Measurements from ENCODE around the gene LCN15. TPM values are rescaled to one million over a fixed set of nuclear protein-coding genes. Genes with fewer than 3 reads are reported as not detected.

The LCN15 gene
- total RNA-seq, 2 experiments from 2014 or later, result not detected

DNA sequence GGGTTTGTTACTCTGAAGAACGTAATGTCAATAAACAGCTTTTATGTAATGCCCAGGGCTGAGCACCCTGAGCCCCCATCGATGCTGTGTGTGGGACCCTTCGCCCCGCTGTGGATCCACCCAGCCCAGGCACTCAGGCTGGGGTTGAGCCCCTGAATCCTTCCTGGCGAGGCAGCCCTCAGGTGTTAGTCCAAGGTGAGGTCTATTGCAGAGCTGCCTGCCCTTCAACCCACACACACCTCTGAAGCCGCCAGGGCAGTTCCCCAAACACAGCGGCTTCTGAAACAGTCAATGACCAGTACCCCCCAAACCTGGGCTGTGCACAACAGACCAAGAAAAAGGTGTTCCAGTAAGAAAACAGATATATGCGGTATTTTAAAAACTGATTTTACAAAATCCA, 40.3 kb downstream of the LCN15 start:
- ChIA-PET POLR2A (no interaction called here), CTCF (ENCODE audit: unreplicated experiment) (interaction anchor here (0.5 kb wide), 1 partner anchor 33 kb away, joined by 3 read pairs; no protein-coding TSS in a partner anchor)
- H3K36me3 ChIP-seq (ENCODE audit: insufficient read depth, low read length), result peaks cover 64% of the 10 kb centered on the region
- peaks cover 27% of the 10 kb centered on the region for H4K20me1 ChIP-seq (ENCODE audit: insufficient read depth, low read length)
- no peak for DNase-seq (ENCODE audit: low spot score)
- TF ChIP-seq EZH2phosphoT487 (IDR thresholded peaks at IDR 0.05; ENCODE audit: borderline replicate concordance, low read depth, low read length), result no peak
- TF ChIP-seq, protein P1, sequence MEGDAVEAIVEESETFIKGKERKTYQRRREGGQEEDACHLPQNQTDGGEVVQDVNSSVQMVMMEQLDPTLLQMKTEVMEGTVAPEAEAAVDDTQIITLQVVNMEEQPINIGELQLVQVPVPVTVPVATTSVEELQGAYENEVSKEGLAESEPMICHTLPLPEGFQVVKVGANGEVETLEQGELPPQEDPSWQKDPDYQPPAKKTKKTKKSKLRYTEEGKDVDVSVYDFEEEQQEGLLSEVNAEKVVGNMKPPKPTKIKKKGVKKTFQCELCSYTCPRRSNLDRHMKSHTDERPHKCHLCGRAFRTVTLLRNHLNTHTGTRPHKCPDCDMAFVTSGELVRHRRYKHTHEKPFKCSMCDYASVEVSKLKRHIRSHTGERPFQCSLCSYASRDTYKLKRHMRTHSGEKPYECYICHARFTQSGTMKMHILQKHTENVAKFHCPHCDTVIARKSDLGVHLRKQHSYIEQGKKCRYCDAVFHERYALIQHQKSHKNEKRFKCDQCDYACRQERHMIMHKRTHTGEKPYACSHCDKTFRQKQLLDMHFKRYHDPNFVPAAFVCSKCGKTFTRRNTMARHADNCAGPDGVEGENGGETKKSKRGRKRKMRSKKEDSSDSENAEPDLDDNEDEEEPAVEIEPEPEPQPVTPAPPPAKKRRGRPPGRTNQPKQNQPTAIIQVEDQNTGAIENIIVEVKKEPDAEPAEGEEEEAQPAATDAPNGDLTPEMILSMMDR (conservative IDR thresholded peaks at IDR 0.05; ENCODE audit: low read length), result no peak
- H3K27ac ChIP-seq (ENCODE audit: low read depth, low read length, poor library complexity, severe bottlenecking), result no peak overlapping the region
- no peaks in the 10 kb centered on the region for H3K9me2 ChIP-seq (ENCODE audit: insufficient read depth, low read length)
- peak overlapping the region; percentile 18 for H3K4me2 ChIP-seq (ENCODE audit: low read length)
- no TSS peak for BruUV-seq (replicated peaks)
- H3K79me2 ChIP-seq (ENCODE audit: insufficient read depth, low read depth, low read length), result peaks cover 33% of the 10 kb centered on the region
- H2AFZ ChIP-seq (ENCODE audit: low read length), result no peak overlapping the region
- no peaks in the 10 kb centered on the region for H3K9me3 ChIP-seq (ENCODE audit: low read length)
- peak overlapping the region; percentile 0 for H3K4me3 ChIP-seq (ENCODE audit: low read depth, low read length, poor library complexity, severe bottlenecking)
- intact Hi-C loops (cut with micrococcal nuclease; ENCODE audit: unreplicated experiment), result no loop called here
- H3K4me1 ChIP-seq (ENCODE audit: insufficient read depth, low read length, poor library complexity, severe bottlenecking), result peaks cover 31% of the 10 kb centered on the region

DNA sequence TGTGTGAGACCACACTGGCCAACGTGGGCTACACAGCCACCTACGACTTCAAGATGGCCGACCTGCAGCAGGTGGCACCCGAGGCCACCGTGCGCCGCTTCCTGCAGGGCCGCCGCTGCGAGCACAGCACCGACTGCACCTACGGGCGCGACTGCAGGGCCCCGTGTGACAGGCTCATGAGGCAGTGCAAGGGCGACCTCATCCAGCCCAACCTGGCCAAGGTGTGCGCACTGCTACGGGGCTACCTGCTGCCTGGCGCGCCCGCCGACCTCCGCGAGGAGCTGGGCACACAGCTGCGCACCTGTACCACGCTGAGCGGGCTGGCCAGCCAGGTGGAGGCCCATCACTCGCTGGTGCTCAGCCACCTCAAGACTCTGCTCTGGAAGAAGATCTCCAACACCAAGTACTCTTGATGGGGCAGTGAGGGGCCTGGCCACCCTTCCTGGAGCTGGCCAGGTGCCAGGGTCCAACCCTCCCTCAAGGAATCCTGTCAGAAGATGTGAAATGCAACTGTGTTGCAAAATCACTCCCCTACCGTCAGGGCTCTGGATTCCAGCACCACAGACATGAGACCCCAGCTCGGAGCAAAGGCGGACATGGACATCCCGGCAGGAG, 40.8 kb downstream of the LCN15 start:
- H3K4me2 ChIP-seq (ENCODE audit: low read length), result peak overlapping the region; percentile 18
- peaks cover 26% of the 10 kb centered on the region for H3K4me1 ChIP-seq (ENCODE audit: insufficient read depth, low read length, poor library complexity, severe bottlenecking)
- no peak for TF ChIP-seq EZH2phosphoT487 (IDR thresholded peaks at IDR 0.05; ENCODE audit: borderline replicate concordance, low read depth, low read length)
- TF ChIP-seq, protein P1 (conservative IDR thresholded peaks at IDR 0.05; ENCODE audit: low read length), result no peak
- ChIA-PET POLR2A (no interaction called here), CTCF (ENCODE audit: unreplicated experiment) (interaction anchor here (0.5 kb wide), 1 partner anchor 34 kb away, joined by 3 read pairs; no protein-coding TSS in a partner anchor)
- H4K20me1 ChIP-seq (ENCODE audit: insufficient read depth, low read length), result peaks cover 27% of the 10 kb centered on the region
- H3K9me2 ChIP-seq (ENCODE audit: insufficient read depth, low read length), result no peaks in the 10 kb centered on the region
- H3K36me3 ChIP-seq (ENCODE audit: insufficient read depth, low read length), result peaks cover 64% of the 10 kb centered on the region
- DNase-seq (ENCODE audit: low spot score), result no peak
- BruUV-seq (replicated peaks), result no TSS peak
- intact Hi-C loops (cut with micrococcal nuclease; ENCODE audit: unreplicated experiment), result no loop called here
- H2AFZ ChIP-seq (ENCODE audit: low read length), result no peak overlapping the region
- H3K9me3 ChIP-seq (ENCODE audit: low read length), result no peaks in the 10 kb centered on the region
- no peak overlapping the region for H3K4me3 ChIP-seq (ENCODE audit: low read depth, low read length, poor library complexity, severe bottlenecking)
- H3K27ac ChIP-seq (ENCODE audit: low read depth, low read length, poor library complexity, severe bottlenecking), result no peak overlapping the region
- peaks cover 31% of the 10 kb centered on the region for H3K79me2 ChIP-seq (ENCODE audit: insufficient read depth, low read depth, low read length)

GRCh38 chr9:136722969-136723356, 41.4 kb downstream of the LCN15 start:
- Histone ChIP-seq H3K4me3 (ENCODE audit: low read depth, low read length, poor library complexity, severe bottlenecking) (no peak overlapping the region), H3K36me3 (ENCODE audit: insufficient read depth, low read length) (peaks cover 64% of the 10 kb centered on the region), H3K79me2 (ENCODE audit: insufficient read depth, low read depth, low read length) (peaks cover 31% of the 10 kb centered on the region), H3K4me1 (ENCODE audit: insufficient read depth, low read length, poor library complexity, severe bottlenecking) (peaks cover 25% of the 10 kb centered on the region), H3K4me2 (ENCODE audit: low read length) (no peak overlapping the region), H3K9me2 (ENCODE audit: insufficient read depth, low read length) (no peaks in the 10 kb centered on the region), H2AFZ (ENCODE audit: low read length) (no peak overlapping the region), H3K27ac (ENCODE audit: low read depth, low read length, poor library complexity, severe bottlenecking) (no peak overlapping the region), H4K20me1 (ENCODE audit: insufficient read depth, low read length) (peaks cover 27% of the 10 kb centered on the region), H3K9me3 (ENCODE audit: low read length) (no peaks in the 10 kb centered on the region)
- ChIA-PET CTCF (ENCODE audit: unreplicated experiment) (no interaction called here), POLR2A (no interaction called here)
- DNase-seq (ENCODE audit: low spot score), result no peak
- BruUV-seq (replicated peaks), result no TSS peak
- intact Hi-C loops (cut with micrococcal nuclease; ENCODE audit: unreplicated experiment), result no loop called here
- TF ChIP-seq EZH2phosphoT487 (IDR thresholded peaks at IDR 0.05; ENCODE audit: borderline replicate concordance, low read depth, low read length), result no peak
- TF ChIP-seq, protein P1 (conservative IDR thresholded peaks at IDR 0.05; ENCODE audit: low read length), result no peak

Data from OCI-LY7 (cell line).